CD4-positive, alpha-beta T cell treated with Interferon gamma for 1 hour (primary cell): ENCODE measurements around the gene FCGR1A.
"Not testable (repeated sequence)": the region's sequence is repeated elsewhere in the genome, so short reads cannot be mapped to it uniquely, and the experiment has no call there.

Experiments used
- DNase-seq: peaks from one replicate; pipeline ENCODE4 v3.0.0-alpha.2; 2020

The FCGR1A gene

DNA sequence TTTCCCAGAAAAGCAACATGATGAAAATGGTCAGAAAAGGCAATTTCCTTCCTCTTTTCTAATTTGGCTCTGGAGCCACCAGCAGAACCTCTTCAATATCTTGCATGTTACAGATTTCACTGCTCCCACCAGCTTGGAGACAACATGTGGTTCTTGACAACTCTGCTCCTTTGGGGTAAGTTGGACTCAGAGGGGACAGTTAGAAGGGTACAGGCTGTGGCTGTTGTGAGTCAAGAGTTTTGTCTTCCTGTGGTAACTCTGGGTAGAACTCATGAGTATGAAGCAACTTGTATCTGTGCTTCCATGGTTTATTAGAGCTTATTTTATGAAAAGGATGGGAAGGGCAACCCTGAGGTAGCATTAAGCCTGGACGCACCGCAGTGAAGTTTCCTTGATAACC is at the start of gene FCGR1A:
FCGR1A (plus strand) TSS at position 95 of the 400 bp plus-strand sequence; CDS start at position 145, 50 bp downstream.
- DNase-seq, result not testable (repeated sequence)

DNA sequence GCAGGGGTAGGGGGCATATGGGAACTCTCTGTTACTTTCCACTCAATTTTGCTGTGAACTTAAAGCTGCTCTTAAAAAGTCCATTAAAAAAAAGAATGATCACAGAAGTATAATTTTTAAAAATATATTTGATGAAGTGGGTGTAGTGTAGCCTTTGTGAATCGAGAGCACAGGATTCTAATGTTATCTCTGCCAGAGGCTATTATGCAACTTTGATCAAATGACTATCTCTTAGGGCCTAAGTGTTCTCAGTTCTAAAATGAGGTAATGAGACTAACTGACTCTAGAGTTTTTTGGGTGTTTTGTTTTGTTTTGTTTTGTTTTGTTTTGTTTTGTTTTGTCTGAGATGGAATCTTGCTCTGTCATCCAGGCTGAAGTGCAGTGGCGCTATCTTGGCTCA is 49.7 kb upstream of the FCGR1A start:
- not testable (repeated sequence) for DNase-seq

DNA sequence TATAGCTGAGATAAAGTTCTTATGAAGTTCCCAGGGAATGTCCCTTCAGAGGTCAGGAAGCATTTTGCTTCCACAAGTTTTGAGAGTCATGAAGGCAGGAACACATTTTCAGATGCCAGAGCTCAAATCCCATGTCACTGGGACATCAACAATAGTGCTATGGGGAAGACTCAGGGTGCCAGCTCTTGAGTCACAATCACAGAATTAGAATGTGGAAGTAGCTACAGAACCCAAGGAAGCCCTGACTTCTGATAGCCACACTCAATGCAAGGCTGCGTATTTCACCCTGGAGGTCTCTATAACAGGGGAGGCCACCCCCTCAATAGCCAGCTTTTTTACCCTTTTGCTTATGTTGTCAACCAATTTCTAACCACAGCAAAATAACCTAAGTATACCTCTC is 47.8 kb upstream of the FCGR1A start:
- DNase-seq, result not testable (repeated sequence)

DNA sequence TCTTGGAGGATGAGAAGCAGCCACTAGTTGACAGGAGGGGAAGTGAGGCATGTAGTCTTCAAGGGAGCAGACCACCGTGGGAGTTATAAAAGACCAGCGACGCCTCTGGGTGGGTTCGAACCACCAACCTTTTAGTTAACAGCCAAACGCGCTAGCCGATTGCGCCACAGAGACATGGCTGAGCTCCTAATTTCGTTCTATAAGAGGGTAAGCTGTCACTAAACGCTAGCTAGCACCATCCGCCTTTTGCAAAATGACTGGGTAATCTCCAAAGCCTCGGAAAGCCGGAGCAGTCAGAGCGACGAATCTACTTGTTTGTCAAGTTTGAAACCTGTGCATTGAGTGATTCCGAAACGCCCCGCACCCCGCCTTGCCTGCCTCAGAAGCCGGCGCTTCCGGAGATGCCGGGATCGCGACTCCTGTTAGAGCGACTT is 42.3 kb upstream of the FCGR1A start:
- DNase-seq, result peak; percentile 39

DNA sequence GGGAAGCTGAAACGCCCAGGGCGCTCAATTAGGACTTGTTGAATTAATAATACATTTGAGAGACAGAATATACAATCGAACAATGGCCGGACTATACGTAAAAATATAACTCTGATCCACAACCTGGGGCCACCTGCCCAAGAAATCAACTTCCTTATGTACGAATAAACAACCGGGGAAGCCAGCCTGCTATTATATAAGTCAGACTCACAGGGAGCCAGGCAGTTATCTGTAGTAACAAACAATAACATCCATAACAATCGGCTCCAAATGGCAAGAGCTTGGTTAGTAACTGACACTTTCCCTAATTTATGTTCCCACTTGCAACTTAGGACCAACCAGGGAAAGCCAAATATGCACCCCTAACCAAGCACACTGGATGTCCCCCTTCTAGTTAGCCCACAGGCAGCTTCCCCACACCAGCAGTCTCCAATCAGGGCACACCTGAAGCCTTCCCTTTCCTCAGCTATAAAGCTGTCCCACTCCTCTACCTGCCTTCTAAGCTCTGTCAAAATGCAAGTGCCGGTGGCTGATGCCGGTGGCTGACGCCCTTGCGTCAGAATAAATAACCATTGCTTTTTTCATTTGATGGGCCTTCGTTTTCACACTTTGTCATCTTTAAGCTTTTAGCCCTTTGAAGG is 41.8 kb upstream of the FCGR1A start:
- DNase-seq, result not testable (repeated sequence)

DNA sequence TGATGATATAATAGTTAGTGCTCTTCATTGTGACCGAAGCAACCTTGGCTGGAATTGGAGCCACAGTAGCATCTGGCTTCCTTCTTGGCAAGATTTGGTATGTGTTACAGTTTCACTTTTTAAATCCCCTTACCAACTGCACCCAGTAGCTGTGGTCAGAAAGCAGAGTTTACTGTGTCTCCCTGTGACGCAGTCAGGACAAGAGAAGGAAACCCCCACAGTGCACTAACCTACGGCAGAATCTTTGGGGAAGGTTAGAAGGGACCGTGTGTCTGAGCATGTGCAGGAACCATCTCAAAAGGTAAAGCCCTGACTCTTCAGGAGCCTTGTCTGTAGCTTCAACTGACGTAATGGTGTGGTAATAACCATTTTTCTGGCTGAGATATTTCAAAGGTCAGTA is 40.6 kb upstream of the FCGR1A start:
- DNase-seq, result not testable (repeated sequence)

DNA sequence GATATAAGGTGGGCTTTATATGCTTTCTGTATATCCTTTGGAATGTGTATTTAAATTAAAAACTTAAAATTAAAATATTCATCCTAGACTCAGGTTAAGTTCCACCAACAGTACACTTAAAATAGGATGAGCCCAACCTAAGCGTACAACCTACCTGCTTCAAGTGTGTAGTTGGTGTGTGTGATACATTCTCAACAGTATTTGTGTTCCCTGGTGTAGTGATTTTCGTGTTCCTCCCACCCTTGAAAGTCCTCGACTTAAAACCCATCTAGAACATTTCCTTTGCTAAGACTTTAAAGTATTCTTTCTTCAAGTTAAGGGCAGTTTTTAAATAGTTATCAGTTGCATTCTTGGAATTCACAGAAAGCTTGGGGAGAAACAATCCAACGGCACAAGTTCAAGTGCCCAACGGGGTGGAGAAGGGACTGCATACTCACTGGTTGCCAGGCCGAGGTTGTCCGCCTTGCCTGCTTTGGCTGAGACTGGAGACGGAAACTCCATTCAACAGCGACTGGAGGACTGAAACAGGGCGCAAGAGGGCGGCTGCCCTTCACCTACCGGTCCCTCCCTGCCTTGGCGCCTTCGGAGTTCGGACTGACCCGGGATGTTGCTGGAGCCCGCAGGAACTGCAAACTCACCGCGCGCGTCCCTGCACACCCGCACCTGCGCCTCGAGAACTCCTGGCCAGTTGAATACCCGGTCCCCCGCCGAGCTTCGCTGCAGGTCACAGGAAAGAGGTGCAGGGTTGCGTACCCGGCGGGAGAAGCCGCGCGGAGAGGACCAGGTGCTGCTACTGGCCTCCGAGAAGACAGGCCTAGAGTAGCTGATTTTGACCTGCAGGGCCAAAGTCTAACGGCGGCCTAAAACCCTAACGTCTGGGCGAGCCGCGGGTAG is 35.8 kb upstream of the FCGR1A start:
- peak; percentile 38 for DNase-seq

DNA sequence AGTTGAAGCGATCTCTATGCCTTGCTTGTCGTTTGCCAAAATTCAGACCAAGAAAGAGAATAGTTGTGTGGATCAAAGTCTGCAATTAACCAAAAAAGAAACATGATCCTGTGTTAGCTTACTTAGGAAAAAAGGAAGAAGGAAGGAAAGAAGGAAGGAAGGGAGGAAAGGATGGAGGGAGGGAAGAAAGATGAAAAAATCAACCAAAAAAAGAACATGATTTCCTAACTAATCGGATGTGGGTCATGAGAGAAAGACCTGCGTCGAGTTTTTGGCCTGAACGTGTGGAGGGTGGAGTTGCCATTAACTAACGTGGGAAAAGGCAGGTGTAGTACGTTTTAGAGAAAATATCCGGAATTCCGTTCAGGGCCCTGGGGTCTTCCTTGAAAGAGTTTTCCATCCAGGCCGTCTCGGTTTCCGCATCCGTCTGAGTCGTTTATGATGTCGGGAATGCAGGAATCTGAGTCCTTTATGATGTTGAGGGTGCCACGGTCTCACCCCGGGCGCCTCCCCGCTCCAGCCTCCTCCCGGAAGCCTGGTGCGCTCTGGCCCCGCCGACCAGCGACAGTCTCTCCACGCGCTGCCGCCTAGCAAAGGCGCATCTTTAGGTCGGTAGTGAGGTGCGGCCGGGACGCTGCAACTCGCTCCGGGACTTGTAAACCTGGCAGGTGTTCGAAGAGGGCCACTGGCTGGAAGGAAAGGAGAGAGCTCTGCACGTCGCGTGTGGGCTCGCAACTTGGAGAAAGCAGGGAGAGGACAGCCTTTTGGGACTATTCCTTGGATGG is 34.9 kb upstream of the FCGR1A start:
- not testable (repeated sequence) for DNase-seq

DNA sequence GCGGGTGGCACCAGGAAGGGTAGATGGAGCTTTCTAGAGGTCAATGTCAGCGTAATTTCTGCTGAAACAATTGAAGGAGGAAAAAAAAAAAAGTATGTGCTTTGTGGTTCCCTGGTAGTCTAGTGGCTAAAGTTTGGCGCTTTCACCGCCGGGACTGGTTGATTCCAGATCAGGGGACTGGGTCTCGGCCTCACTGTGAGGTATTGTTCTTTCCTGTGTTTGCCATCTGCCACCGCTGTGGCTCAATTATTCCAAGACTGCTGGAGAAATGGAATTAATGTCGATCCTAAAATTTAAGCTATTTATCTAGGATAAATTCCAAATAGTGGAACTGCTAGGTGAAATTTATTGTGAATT is 34.4 kb upstream of the FCGR1A start:
- DNase-seq, result not testable (repeated sequence)

DNA sequence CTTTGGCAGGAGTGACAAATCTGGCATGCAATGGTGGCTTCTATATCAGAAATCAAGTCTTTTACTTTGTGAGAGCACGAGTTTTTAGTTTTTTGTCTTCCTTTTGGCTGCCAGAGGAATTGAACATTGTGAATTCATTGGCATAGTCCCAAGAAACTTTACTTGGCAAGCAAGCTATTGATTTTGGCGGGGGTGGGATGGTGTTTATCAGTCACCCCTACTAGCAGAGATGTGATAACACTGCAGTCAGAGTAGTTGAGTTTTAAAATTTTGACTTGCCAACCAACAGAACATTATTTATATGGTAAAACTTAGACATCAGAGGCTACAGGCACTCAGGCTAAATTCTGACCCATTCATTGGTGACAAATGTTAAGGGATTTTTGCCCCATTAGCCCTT is 31.9 kb upstream of the FCGR1A start:
- DNase-seq, result not testable (repeated sequence)

DNA sequence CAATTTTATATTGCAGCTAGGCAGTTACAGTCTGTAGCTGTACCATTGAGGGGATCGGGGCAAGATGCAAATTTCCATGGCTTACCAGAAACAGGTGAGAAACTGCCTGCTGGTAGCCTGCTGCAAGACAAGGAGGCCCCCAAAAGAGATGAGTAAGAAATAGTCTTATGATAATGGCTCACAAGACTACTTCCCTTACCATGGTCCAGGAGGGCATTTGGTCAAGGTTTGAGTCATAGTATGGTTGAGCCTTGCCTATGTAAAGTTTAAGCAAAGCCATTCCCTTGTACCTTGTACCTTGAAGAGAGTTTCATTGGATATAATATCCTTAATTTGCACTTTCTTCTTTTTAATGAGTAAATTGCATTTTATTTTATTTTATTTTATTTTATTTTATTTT is 30.3 kb upstream of the FCGR1A start:
- not testable (repeated sequence) for DNase-seq

DNA sequence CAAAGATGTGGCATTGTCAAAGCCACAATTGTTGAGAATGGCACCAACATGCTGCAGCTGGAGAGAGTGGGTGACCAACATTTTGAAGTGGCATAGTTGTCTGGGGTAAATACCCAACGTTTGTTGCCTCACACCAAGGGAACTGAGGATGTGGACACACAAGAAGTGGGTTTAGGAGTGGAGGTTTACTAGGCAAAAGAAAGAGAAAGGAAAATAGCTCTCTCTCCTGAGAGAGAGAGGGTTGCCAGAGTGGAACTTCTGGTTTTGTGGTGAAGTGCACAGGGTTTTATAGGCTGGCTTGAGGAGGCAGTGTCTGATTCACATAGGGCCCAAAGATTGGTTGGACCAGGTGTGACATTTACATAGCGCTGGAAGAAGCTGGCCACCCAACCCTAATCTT is 29.0 kb upstream of the FCGR1A start:
- not testable (repeated sequence) for DNase-seq

DNA sequence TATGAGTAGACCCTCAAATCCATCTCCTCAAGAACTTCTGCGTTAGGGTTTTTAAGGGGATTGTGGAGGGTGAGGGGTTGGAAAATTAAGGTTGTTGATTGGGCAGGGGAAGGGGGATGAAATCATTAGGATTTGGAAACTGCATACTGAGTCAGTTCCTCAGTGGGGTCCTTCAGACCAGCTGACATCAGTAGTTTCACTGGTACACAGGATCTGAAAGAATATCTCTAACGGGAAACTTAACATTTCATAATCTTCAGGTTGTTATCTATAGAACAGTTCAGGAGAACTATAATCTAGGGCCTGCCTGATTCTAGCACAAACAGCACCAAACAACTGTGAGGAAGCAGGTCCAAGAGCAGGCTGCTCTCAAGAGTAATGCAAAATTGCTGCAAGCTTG is 27.2 kb upstream of the FCGR1A start:
- DNase-seq, result not testable (repeated sequence)

DNA sequence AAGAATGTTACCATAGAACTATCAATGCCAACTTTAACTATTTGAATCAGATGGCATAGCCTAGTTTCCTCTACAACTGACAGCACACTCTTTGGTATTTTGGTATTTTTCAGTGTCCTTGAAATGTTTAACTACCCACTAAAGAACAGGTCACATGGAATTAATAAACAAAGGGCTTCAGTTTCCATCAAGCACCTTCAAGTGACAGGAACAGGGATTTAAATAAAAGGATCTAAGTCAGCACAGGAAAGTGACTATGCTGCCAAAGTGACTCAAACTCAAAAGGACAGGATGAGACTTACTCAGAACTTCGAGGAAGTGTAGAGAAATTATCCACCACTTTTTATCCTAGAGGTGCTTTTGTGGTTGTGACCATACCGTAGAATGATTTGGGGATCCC is 20.2 kb upstream of the FCGR1A start:
- not testable (repeated sequence) for DNase-seq

DNA sequence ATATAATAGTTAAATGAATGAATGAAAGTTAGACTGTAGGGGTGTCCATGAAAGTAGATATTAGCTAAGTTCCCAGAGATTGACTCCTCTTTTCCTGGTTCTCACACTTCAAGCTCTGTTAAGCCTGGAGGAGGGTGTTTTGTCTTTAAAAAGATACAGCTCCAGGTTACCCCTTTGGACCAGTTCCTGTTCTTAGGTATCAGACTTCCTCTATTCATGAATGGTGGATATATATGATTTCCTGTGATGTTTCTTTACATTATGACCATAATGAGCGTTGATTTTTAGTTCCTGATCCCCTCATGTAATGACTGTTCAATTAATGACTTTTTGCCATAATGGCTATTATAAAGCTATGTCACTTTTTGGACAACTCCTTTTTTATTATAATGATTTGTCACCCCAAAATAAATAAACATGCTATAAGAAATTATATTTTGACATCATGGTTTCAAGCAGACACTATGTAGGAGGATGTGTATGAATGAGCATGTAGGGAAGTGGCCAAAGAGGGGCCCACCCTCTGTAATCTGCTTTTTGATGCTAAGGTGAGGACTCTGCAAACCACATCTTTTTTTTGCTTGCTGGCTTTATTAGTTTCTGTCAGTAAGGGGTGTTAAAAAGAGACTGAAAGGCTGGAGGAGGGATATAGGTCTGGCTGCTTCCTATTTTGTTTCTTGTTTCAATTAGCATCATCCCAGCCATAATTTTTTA is 18.2 kb upstream of the FCGR1A start:
- not testable (repeated sequence) for DNase-seq

DNA sequence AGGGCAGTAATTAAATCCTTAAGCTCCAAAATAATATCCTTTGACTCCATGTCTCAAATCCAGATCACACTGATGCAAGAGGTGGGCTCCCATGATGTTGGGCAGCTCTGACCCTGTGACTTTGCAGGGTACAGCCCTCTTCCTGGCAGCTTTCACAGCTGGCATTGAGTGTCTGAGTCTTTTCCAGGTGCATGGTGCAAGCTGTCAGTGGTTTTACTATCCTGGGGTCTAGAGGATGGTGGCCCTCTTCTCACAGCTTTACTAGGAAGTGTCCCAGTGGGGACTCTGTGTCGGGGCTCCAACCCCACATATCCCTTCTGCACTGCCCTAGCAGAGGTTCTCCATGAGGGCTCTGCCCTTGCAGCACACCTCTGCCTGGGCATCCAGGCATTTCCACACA is 16.3 kb upstream of the FCGR1A start:
- not testable (repeated sequence) for DNase-seq

DNA sequence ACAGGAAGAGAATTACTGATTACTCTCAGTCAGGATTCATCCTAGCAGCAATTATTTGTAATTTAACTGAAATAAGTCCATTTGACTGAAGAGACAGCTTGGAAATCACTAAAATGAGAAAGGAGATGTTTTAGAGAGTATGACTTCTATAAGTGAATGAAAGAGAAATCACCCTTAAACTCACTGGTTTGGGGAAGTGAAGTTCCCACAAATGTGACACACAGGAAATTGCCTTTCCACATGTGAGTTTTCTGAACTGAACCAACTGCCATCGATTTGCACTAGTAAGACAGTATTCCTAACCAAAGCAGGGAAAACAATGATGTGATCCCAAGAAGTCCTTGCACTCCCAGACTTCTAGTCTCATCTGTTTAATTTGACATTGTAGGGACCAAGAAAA is 13.3 kb upstream of the FCGR1A start:
- not testable (repeated sequence) for DNase-seq

DNA sequence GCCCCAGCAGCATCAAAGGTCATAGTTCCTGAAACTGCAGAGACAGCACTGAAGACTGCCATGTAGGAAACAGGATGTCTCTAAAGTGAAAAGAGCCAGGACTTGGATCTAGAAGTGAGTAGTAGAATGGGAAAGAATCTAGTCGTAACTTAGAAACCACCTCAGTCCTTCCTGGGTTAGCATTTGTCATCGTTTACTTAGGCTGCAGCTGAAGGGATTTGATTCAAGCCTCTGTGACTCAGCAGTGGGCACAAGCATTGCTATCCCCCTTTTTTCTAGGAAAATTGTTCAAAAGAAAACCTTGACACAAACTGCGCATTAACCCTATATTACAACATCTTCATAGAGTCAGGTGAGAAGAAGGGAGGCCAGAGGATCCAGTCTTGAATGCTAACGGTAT is 11.8 kb upstream of the FCGR1A start:
- not testable (repeated sequence) for DNase-seq

DNA sequence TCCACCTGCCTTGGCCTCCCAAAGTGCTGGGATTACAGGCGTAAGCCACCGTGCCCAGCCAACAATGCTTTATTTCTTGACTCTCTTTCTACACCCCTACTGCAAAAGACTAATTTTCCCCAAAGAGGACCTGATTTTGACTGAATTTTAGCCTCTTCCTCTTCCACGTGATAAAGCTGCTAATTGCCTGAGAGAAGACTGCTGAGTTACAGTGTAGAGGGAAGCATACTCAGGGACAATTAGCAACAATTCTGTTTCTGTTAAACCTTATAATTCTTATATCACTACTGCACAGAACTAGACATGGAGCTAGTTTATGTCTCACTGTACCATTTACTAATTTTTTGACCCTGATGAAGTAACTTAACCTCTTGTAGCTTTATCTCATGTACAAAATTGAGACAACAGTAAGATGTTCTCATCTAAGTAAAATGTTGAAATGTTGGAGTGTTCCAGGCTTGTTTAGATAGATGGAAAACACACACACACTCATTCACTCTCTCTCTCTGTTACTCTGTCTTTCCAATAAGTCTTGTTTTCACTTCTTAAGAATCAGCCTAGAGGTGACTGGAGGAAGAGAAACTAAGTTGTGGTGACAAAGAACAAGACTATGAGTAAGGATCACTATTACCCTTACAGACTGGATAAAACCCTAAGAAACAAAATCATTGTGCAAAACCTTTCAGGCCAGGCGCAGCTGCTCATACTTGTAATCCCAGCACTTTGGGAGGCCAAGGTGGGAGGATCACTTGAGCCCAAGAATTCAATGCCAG is 10.7 kb upstream of the FCGR1A start:
- not testable (repeated sequence) for DNase-seq

DNA sequence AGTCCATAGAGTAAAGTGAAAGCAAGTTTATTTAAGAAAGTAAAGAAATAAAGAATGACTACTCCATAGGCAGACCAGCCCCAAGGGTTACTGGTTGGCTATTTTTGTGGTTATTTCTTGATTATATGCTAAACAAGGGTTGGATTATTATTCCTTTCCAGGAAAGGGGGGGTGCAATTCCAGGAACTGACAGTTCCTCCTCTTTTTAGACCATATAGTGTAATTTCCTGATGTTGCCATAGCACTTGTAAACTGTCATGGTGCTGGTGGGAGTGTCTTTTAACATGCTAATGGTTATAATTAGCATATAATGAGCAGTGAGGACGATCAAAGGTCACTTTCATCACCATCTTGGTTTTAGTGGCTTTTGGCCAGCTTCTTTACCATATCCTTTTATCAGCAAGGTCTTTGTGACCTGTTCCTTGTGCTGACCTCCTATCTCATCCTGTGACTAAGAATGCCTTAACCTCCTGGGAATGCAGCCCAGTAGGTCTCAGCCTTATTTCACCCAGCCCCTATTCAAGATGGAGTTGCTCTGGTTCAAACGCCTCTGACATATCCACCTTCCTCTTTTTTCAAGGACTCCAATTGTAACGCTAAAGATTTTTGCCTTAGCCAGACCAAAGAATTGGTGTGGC is 6.9 kb upstream of the FCGR1A start:
- peak; percentile 12 for DNase-seq

DNA sequence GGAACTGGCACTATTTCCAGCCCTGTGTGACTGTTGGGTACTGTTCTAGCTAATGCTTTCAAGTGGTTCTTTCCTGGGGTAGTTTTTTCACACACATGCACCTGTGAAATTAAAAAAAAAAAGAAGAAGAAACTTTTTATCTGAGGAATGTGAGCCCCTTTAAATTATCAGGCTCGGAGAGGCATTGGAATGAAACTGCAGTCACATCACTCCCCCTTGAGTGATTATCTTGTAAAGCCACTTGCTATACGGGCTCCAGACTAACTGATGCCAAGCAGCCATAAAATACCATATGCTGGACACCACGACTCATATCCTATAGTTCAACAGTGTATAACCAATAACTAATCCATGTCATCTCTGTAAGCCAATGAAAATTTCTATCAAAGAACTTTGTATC is 5.4 kb upstream of the FCGR1A start:
- DNase-seq, result not testable (repeated sequence)
